Activated CD8-positive, alpha-beta memory T cell treated with anti-CD3 and anti-CD28 coated beads, Interleukin-2, amount 50 U/mL, for 24 hours (primary cell): Measurements from ENCODE around the gene GNG7.
"Not testable (repeated sequence)": the region's sequence is repeated elsewhere in the genome, so short reads cannot be mapped to it uniquely, and the experiment has no call there.

Experiments used
- DNase-seq: peaks from one replicate; pipeline ENCODE4 v3.0.0-alpha.2; 2020; ENCODE audit errors: extremely low read depth

Gene GNG7

GRCh38 chr19:2622371-2622961 lies 80.0 kb downstream of the GNG7 start:
- not testable (repeated sequence) for DNase-seq

- DNase-seq, result no peak
Observed at GRCh38 chr19:2619076-2619475, 83.4 kb downstream of the GNG7 start.

GRCh38 chr19:2618611-2619010 lies 83.9 kb downstream of the GNG7 start:
- DNase-seq, result no peak

- no peak for DNase-seq
Observed at GRCh38 chr19:2617393-2618165, 84.9 kb downstream of the GNG7 start.

- no peak for DNase-seq
Observed at GRCh38 chr19:2616741-2617392, 85.6 kb downstream of the GNG7 start.

GRCh38 chr19:2615782-2616181 lies 86.7 kb downstream of the GNG7 start:
- no peak for DNase-seq

GRCh38 chr19:2613507-2614295 lies 88.8 kb downstream of the GNG7 start:
- DNase-seq, result no peak

GRCh38 chr19:2612619-2613249 lies 89.8 kb downstream of the GNG7 start:
- no peak for DNase-seq

- DNase-seq, result no peak
Observed at GRCh38 chr19:2611483-2612464, 90.7 kb downstream of the GNG7 start.

- peak; percentile 67 for DNase-seq
Observed at GRCh38 chr19:2610637-2611482, 91.6 kb downstream of the GNG7 start.

- no peak for DNase-seq
Observed at GRCh38 chr19:2609389-2610116, 92.9 kb downstream of the GNG7 start.

- not testable (repeated sequence) for DNase-seq
Observed at GRCh38 chr19:2609034-2609388, 93.5 kb downstream of the GNG7 start.

- DNase-seq, result no peak
Observed at GRCh38 chr19:2608602-2608922, 93.9 kb downstream of the GNG7 start.

- DNase-seq, result peak; percentile 85
Observed at GRCh38 chr19:2607712-2608601, 94.5 kb downstream of the GNG7 start.

- DNase-seq, result not testable (repeated sequence)
Observed at GRCh38 chr19:2606774-2607173, 95.7 kb downstream of the GNG7 start.

GRCh38 chr19:2605889-2606288 lies 96.6 kb downstream of the GNG7 start:
- not testable (repeated sequence) for DNase-seq

GRCh38 chr19:2604747-2605329 lies 97.7 kb downstream of the GNG7 start:
- DNase-seq, result no peak

GRCh38 chr19:2603334-2603733 lies 99.2 kb downstream of the GNG7 start:
- DNase-seq, result no peak
